SK-N-SH (cell line): ENCODE measurements around the gene FOCAD.
A peak's percentile ranks its signal among the peaks of the same experiment; 100 is the strongest.

Experiments used
- CTCF ChIP-seq: fragments of 200-600 bp; sonication (generic); IDR thresholded peaks from 2 replicates; pipeline ENCODE4 v1.6.1; 2017; ENCODE audit warnings: antibody characterized with exemption, mild to moderate bottlenecking, moderate library complexity
- POLR2AphosphoS5 ChIP-seq: IDR thresholded peaks from 2 replicates; pipeline ENCODE4 v1.6.1; 2012; ENCODE audit warnings: low read depth, low read length
- RAD21 ChIP-seq: IDR thresholded peaks from 2 replicates; pipeline ENCODE4 v1.6.1; 2012; ENCODE audit warnings: mild to moderate bottlenecking, low read length
- SIN3A ChIP-seq: IDR thresholded peaks from 2 replicates; pipeline ENCODE4 v1.6.1; 2012; ENCODE audit warnings: low read depth, mild to moderate bottlenecking, low read length, moderate library complexity, borderline replicate concordance
- TAF1 ChIP-seq: IDR thresholded peaks from 2 replicates; pipeline ENCODE4 v1.6.1; 2012; ENCODE audit warnings: low read depth, mild to moderate bottlenecking, low read length, moderate library complexity, borderline replicate concordance

- TF ChIP-seq CTCF = peak; percentile 24; the same call in 1 of the 2 replicates
- no peak for TF ChIP-seq SIN3A
- TF ChIP-seq TAF1 = no peak
- TF ChIP-seq RAD21 = peak; percentile 33; the same call in 1 of the 2 replicates
- no peak for TF ChIP-seq POLR2AphosphoS5
Measured at GRCh38 chr9:20880675-20881074, 196.6 kb downstream of the FOCAD start.
